Body of pancreas (tissue), 4 donors: Measurements from ENCODE around the gene SEMA7A.

ENCODE experiments used
- CTCF ChIP-seq, 7 experiments: fragments of 450-650 bp in 4 of 7; fragments of 200-600 bp in 3 of 7; sonication (generic) in 3 of 7; IDR thresholded peaks; one replicate each; pipeline ENCODE4 v1.5.1; 2016 to 2019; ENCODE audit warnings: antibody characterized with exemption in 7 of 7
- POLR2A ChIP-seq, 3 donors: fragments of 450-650 bp; IDR thresholded peaks; one replicate each; pipeline ENCODE4 v1.6.1; 2016; ENCODE audit warnings: antibody characterized with exemption in 3 of 3, mild to moderate bottlenecking in 2 of 3

GRCh38 chr15:74432968-74433591, 678 bp downstream of the SEMA7A start:
- TF ChIP-seq CTCF (IDR thresholded peaks at IDR 0.05): no peak
- no peak for TF ChIP-seq POLR2A (IDR thresholded peaks at IDR 0.05)
